Left ventricle myocardium inferior (tissue), 1 donor: ENCODE data around the gene MYO9A. TPM values are rescaled to one million over a fixed set of nuclear protein-coding genes. Genes with fewer than 3 reads are reported as not detected.
A peak's percentile ranks its signal among the peaks of the same experiment; 100 is the strongest.

Source experiments
- DNase-seq: peaks from one replicate; pipeline ENCODE4 v3.0.0-alpha.2; 2020
- H3K27ac ChIP-seq: fragments of 200-600 bp; replicated peaks from 2 replicates; pipeline ENCODE4 v1.8.0; 2021
- H3K27me3 ChIP-seq: fragments of 200-600 bp; 2 replicates; pipeline ENCODE4 v1.8.0; 2021; ENCODE audit warnings: low read depth
- H3K36me3 ChIP-seq: fragments of 200-600 bp; 2 replicates; pipeline ENCODE4 v1.8.0; 2021
- H3K4me1 ChIP-seq: fragments of 200-600 bp; 2 replicates; pipeline ENCODE4 v1.8.0; 2021
- H3K4me3 ChIP-seq: fragments of 200-600 bp; 2 replicates; pipeline ENCODE4 v1.8.0; 2021; ENCODE audit warnings: mild to moderate bottlenecking, moderate library complexity
- H3K9me3 ChIP-seq: fragments of 200-600 bp; replicated peaks from 2 replicates; pipeline ENCODE4 v1.8.0; 2021
- CTCF ChIP-seq: fragments of 200-600 bp; IDR thresholded peaks from 2 replicates; pipeline ENCODE4 v1.8.0; 2021; ENCODE audit warnings: antibody characterized with exemption, mild to moderate bottlenecking, borderline replicate concordance
- intact Hi-C: fragments of 100-400 bp; cut with micrococcal nuclease; formaldehyde crosslinking; loops from one replicate; pipeline ENCODE4 v1.11.0; 2022
- total RNA-seq: library from RNA; stranded (reverse); fragmentation: NEBNext Ultra II Directional; extraction: Animal tissue kit (Norgen Biotek cat#: 25700); gene quantifications from one replicate; pipeline ENCODE4 v1.2.1, GENCODE V29; 2021
- donor health status: DM: no; HTN: yes; CAD: no; lungs with severe emphysema.

The MYO9A gene
- total RNA-seq, 1 donor from 2014 or later, result 22.5 TPM

- Histone ChIP-seq H3K36me3 (no peaks in the 10 kb centered on the region), H3K4me3 (no peak overlapping the region), H3K27ac (no peak overlapping the region), H3K4me1 (peaks cover 12% of the 10 kb centered on the region), H3K9me3 (no peaks in the 10 kb centered on the region), H3K27me3 (no peaks in the 10 kb centered on the region)
- no peak for DNase-seq
- TF ChIP-seq CTCF, result no peak
- intact Hi-C loops, result no loop called here
Measured at GRCh38 chr15:71785996-71786395, 332.0 kb downstream of the MYO9A start.

- no peak for DNase-seq
- H3K4me1 ChIP-seq, result peaks cover 24% of the 10 kb centered on the region
- no peaks in the 10 kb centered on the region for H3K27me3 ChIP-seq
- no peaks in the 10 kb centered on the region for H3K9me3 ChIP-seq
- intact Hi-C loops, result no loop called here
- H3K4me3 ChIP-seq, result no peak overlapping the region
- no peak overlapping the region for H3K27ac ChIP-seq
- TF ChIP-seq CTCF, result peak; percentile 34
- H3K36me3 ChIP-seq, result no peaks in the 10 kb centered on the region
Measured at GRCh38 chr15:71784719-71785118, 333.2 kb downstream of the MYO9A start.

- Histone ChIP-seq H3K9me3 (no peaks in the 10 kb centered on the region), H3K4me1 (peaks cover 29% of the 10 kb centered on the region), H3K4me3 (no peak overlapping the region), H3K27ac (no peak overlapping the region), H3K27me3 (no peaks in the 10 kb centered on the region), H3K36me3 (no peaks in the 10 kb centered on the region)
- TF ChIP-seq CTCF, result no peak
- DNase-seq, result no peak
- intact Hi-C loops, result no loop called here
Measured at GRCh38 chr15:71782422-71783165, 335.4 kb downstream of the MYO9A start.

GRCh38 chr15:71781965-71782265, 336.0 kb downstream of the MYO9A start:
- DNase-seq, result no peak
- no peaks in the 10 kb centered on the region for H3K27me3 ChIP-seq
- intact Hi-C loops, result no loop called here
- no peak overlapping the region for H3K27ac ChIP-seq
- no peak for TF ChIP-seq CTCF
- no peak overlapping the region for H3K4me3 ChIP-seq
- H3K4me1 ChIP-seq, result peaks cover 32% of the 10 kb centered on the region
- H3K9me3 ChIP-seq, result no peaks in the 10 kb centered on the region
- no peaks in the 10 kb centered on the region for H3K36me3 ChIP-seq

GRCh38 chr15:71781179-71781964, 336.6 kb downstream of the MYO9A start:
- Histone ChIP-seq H3K36me3 (no peaks in the 10 kb centered on the region), H3K4me3 (no peak overlapping the region), H3K9me3 (no peaks in the 10 kb centered on the region), H3K27ac (no peak overlapping the region), H3K27me3 (no peaks in the 10 kb centered on the region), H3K4me1 (peaks cover 32% of the 10 kb centered on the region)
- intact Hi-C loops, result no loop called here
- no peak for DNase-seq
- no peak for TF ChIP-seq CTCF
